ENCODE data around the gene NRXN3.

NRXN3 gene

DNA sequence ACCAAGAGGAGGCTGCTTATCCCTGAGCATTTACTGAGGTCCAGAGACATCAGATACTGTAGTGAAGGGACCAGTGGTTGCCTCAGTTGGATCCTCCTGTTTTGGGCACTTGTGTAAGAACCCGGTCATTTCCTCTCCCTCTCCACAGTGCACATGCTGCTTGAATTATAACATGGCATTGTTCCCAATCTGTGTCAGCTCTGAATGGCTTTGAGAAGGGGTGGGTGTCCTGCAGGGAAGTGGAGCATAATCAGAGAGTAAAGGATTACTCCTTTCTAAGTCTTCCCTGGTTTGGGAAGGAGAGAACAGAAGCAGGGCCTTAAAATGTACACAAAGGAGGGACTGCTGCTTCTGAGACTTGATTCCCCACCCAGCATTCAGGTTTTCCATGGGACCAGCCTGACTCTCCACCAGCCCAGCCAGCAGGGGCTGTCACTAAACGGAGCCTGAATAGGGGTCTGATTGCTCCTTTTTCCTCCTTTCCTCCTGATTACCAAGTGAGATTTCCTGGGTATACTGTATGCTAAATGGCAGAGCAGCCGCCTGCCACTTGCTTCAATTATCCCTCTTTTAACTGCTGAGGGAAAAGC, 78.4 kb downstream of the NRXN3 start:
- no peak for DNase-seq

DNA sequence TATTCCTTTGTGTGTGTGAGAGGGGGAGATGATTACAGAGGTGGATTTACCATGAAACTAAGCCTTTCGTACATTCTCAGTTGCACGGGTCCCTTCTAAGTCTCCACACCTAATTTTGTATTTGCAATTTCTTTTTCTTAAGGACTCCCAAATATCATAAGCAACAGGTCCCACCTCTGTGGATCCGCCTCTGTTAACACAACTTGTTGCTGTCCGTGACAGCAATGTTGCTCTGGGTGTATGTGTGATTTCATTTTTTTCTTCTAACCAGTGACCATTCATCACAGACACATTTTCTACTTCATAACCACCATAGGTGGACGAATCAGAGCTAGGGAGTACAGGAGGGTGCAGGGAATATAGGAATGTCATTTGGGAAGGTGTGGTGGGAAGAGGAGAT, 81.1 kb downstream of the NRXN3 start:
- no peak for DNase-seq

DNA sequence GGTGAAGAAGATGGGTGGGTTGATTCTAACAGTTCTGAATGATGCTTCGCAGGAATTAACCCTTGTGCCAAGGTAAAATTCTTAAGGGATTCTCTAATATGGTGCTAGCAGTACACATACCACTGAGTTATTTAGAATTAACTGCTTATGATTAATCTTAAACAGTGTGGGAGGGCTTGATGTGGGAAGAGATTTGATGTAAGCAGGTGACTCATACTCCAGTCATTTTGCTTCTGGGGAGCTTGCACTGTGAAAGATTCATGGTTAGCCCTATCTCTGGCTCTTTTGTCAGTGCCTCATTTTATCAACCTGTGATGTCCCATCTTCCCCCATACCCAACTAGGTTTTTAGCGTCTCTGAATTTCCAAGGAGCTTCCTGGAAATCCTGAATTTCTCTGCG, 83.8 kb downstream of the NRXN3 start:
- DNase-seq = peak; percentile 47 to 74 (median 55)

DNA sequence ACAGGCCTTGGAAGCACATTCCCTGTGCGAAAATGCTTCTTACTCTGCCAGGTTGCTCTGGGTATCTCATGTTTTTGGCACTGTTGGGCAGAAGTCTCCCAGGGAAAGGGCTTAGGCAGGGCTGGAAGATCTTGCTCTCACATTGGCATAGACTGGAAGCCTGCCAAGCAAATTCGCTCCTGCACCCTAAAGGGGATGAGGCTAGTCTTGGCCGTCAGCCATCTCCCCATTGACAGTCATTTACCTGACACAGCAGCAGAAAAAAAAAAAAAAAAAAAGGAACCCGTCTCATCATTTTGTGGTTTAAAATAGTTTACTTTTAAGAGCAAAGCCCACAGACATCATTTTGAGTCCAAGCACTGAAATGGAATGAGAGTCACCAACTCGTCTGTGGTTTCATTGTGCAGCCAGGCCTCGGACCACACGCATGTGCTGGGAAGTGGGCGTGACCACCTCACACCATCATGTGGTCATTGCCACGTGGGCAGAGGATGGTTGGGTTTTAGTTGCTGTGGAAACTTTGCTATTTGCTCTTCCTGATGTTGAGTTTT, 84.8 kb downstream of the NRXN3 start:
- peak in 2 of 3 donors; percentile 3 to 6 for DNase-seq

DNA sequence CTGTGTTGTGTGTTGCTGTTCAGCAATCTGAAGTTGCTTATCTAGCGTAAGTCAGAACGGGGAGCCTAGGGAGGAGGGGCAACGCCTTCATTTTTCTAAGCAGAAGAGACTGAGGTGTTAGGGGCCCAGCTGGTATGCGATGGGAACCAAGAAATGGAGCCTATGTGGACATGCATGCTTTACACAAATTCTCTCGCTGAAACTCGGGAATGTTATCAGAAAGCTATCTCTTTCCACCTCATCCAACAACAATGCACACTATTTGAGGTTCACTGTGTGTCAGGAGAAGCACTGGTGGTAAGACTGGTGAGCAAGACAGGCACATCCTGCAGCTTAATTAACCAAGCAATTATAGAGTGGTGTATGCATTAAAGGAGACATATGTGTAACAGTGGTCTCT, 89.7 kb downstream of the NRXN3 start:
- no peak for DNase-seq

DNA sequence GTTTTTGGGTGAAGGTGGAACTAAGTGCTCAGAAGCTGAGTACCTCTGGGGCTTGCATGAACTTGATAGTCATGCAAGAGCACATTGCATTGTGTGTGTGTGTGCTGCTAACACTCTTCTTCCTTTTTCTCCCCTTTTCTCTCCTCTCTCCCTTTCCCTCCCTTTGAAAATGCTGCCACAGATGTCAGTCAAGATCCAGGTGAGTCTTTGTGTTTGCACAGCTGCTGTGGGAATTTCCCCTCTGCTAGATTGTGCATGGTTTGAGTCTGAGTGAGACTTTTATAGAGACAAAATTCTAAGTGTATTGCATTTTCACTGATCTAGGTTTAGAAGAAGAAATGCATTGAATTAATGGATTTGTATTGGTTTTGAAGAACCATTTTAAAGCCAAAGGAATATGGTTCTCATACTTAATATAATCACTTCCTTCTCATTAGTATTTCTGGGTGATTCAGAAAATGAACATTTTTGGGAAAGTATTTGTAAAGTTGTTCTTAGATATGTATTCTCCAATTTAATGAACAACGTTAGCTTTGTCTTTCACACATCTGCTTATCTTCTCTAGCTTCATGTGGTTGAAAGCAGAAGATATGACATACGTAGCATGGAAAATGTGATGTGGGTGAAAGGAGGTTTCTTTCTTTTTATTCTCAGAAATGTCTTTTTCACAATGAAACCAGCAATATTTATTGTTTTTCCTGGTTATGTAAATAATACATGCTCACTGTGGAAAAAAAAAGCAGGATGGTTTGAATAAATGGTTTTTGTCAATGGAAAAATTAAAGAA, 108.5 kb downstream of the NRXN3 start:
- DNase-seq = no peak

DNA sequence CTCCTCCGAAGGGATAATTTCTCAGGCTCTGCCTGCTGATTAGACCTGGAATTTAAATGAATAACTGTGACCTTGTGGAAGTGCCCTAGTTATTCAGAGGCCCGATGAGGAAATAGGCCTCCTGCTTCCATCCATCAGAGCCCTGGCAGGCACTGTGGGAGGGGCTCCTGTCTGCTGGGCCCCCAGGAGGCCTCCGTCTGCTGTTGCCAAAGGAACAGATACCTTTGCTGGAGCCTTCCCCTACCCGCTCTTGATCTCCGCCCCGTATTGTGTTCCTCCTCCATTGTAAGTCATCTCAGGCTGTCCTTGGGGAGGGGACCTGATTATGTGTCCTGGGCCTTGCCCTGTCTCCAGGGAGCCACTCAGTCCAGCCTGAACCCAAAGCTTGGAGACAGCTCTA, 112.3 kb downstream of the NRXN3 start:
- no peak for DNase-seq

DNA sequence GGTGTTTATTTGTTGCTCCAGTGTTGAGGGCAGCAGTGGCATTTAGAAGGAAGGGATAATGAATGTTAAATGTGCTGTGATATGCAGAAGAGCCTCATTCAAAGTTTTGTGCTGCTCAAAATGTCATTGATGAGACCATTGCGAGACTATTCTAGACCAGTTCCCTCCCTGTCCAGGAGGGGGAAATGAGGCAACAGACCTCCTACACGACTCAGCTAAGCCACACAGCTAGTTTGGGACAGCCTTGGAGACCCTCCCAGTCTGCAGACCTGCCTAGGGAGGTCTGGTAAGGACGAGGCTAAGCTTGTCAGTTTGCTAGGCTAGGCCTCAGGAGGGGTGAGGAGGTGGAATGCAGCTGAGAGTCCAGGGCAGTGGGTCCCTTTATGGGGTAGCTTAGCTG, 116.0 kb downstream of the NRXN3 start:
- no peak for DNase-seq

DNA sequence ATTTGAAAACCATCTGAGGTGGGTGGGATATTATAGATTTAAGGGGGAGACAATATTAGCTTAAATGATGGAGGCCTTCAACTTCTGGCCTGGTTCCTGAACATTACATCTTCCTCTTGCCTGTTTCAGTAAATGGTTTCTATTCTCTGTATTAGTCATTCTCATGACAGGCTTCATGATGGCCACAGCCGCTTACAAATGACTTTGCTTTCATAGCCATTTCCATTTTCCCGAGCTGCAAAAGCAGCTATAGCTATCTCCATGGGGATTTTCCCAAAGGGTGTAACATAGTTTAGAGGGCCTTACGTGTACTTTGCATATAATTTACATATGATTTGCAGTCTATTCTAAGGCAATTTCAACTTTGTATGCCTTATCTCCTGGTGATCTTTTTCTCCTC, 121.8 kb downstream of the NRXN3 start:
- peak in 1 of 3 donors; percentile 43 for DNase-seq

DNA sequence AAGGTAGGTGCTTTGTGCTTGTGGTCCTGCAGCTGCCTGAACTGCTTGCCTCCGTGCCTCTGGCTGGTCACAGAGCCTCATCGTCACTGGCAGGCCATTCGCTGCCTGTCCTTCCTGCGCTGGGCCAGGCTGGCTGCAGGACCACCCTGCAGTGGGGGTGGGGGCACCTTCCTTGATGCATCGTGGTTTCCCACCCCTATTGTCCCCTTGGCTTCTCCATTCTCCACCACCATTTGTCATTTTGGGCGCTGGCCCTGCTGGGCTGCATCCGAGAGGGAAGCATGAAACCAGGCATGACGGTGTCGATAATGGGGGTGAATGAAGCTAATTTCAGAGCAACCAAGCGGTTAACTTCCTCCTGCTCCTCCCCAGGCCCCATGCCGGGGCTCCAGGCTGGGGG, 127.7 kb downstream of the NRXN3 start:
- DNase-seq = no peak

DNA sequence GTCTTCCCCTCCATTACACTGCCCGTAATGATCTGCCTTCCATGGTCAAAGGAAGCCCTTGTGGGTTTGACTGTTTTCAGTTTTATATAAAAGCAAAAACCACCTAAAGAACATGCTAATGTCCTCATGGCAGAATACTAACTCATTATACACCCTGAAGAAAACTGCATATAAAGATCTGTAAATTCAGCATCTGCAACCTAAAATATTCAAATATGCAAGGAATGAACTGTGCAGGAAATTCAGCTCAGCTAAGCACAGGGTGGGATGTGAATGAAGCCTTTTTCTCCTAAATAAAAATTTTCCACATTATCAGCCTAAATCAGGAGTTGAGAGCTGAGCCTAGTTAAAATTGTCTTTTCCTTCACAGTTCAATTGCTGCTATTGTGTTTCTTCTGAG, 128.1 kb downstream of the NRXN3 start:
- DNase-seq = no peak

DNA sequence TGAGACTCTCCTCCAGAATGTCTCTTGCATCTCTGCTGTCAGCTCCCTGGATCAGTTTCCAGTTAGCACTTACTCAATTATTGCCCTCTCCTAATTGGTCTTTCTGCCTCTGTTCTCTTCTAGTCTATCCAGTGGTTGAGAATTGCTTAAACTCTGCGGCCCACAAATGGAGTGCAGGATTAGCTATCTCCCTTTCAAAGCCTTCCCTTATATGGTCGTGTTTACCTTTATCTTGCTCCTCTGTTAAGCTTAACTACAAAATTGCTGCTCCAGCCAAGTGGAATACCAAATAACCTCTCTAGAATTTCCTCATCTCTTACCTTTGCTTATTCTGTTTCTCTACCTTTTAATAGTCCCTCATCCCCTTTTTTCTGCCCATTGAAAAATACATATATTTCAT, 132.7 kb downstream of the NRXN3 start:
- DNase-seq = no peak

DNA sequence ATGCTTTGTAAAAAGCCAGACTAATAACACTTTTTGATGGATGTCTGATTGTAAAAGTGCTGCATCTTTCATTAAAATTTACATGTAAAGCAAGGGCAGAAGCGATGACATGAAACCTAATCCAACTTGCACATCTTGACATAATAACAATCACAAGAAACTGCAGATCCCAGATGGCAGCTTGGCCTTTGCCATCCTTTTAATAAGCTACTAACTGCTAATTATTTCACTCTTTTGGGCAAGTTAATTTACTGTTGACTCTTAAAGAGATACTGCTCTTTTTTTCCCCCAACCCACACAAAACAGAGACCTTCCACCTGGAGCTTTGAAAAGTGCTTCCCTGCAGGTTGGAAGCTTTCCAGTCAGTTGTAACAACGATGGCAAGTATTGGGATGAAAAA, 137.5 kb downstream of the NRXN3 start:
- no peak for DNase-seq

DNA sequence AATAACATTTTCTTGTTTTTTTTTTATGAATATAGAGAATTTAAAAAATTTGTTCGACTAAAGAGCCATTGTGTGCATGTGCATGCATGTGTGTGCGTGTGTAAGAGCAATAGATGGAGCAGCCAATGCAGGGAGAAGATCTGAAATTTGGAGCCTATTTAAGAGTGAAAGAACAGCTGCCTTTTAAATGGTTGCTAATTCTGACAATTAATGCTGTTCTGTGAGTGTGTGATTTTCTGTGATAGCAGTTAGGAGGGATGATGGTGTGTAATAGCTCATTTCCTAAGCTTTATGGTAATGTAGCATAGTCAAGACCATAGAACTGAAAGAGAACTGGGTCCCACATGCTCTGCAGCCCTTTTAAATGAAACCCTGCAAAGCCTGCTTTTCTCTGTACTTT, 137.9 kb downstream of the NRXN3 start:
- DNase-seq = no peak

DNA sequence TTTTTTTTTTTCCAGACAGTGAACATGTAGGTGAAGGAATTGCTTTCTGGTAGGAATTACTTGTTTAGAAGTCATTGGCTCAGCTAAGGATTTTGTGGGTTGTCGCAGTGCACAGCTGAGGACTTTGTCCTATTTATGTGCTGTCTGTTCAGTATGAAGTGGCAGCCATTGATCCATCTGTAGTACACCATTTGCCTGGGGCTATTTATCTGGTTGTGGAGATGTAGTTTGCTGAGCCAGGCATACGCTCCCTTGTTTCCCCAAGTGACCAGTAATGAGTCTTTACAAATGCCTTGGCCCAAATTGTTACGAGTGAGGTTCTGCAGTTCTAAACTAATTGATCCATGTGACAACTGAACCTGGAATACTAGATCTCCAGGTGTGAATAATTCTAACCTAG, 140.1 kb downstream of the NRXN3 start:
- DNase-seq = no peak

DNA sequence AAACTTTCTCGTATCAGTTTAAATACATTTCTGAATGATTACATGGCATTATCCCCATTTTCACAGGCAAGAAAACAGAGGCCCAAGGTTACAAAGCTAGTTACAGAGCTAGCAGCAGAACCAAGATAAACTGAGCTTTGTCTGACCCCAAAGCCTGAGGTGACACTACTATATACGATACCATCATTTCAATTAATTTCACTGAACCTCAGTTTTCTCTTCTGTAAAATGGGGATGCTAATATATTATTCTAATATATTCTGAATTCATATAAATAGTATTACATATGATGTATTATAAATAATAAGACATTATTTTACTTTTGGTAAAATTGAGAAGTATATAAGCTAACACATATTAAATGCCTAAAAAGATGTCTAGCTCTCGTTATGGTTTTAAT, 143.3 kb downstream of the NRXN3 start:
- DNase-seq = no peak

DNA sequence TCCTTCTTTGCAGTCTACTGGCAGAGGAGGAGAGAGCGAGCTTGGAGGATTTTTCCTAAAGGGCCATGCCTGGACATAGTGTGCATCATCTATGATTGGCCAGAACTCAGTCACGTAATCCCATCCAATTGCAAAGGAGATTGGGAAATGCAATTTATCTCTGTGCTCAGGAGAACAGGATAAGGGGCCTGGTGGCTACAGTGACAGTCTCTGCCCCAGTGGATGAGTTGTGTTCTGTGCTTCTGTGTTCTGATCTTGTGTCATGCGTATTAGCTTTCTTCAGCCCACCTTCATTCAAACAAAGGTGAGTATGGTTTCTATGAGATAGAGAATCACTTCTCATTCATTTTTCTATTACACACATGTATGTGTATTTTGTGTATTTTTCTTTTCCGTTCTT, 144.3 kb downstream of the NRXN3 start:
- no peak for DNase-seq

DNA sequence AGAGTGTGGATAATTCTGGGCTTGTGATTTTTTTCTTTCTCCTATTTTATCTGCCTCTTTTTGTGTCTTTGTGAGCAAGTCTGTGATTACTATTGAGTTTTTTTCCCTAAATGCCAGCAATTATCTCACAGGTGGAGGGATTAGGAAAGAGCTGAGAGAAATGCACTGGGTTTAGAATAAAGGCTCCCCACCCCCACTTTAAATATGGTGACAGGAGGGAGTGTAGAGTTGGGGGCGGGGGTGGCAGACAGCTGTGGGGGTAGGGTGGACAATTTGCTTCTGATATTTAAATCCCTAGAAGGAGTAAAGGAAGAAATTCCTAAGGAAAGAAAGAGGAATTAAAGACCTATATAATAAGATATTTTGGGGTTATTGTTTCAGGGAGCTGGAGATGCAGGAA, 145.9 kb downstream of the NRXN3 start:
- no peak for DNase-seq

DNA sequence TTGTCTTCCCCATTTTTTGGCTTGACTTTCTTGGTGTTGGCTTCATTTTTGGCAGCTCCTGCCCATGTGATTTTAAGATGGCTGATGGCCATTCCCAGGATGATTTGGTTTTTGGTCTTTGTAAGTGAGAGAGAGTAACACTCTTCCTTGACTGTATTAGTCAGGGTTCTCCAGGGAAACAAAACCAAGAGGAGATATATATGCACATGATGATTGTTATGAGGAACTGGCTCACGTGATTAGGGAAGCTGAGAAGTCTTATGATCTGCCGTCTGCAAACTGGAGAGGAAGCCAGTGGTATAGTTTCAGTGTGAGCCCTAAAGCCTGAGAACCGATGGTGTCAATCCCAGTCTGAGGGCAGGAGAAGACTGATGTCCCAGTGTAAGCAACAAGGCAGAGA, 146.6 kb downstream of the NRXN3 start:
- peak; percentile 55 to 80 (median 79) for DNase-seq

DNA sequence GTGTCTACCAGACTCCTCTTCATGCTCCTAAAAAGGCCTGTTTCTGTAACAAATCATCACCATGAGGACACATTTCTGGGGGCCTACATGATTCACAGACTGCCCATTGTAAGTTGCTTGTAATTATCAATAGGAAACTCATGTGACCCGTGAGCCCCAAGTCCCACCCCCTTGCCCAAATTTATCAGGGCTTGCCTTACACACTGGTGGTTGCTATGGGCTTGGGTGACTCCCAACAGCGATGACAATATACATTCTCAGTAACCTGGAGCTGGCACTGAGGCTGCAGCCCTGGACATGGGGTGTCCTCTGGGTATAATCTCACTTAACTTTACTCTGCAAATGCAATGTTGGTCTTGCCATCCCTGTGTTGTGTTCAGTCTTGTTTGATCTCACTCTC, 149.2 kb downstream of the NRXN3 start:
- DNase-seq = no peak

DNA sequence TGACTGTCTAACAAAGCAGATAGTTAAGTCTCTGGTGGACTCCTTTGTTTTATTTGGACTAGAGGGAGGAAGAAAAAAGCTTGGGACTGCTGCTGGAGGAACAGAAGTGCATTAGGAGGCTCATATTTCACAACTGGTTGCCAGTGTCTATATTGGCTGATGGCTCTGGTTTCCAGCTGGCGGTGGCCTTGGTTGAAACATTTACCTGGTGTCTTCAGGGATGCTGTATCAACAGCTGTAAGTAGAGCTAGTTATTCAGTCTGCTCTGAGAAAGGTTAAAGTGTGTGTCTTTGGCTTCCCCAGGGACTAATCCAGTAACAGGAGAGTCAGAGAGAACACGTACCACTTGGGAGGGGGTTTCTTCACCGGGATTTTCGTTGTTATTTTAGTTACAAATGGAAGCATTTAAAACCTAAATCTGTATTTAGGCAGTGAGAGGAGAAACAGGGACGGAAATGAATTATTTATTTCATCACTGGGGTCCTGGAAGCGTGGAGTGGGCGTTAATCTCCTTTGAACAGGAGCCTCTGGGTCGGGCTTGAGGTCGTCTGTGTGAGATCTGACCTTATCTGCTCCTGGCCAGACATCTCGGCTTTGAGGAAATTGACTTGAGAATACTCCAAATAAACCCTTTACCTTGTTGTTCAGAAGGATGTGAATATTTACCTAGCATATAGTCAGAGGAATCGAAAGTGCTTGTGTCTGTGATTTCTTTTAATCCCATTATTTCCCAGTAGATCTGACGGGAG, 149.9 kb downstream of the NRXN3 start:
- DNase-seq = no peak

DNA sequence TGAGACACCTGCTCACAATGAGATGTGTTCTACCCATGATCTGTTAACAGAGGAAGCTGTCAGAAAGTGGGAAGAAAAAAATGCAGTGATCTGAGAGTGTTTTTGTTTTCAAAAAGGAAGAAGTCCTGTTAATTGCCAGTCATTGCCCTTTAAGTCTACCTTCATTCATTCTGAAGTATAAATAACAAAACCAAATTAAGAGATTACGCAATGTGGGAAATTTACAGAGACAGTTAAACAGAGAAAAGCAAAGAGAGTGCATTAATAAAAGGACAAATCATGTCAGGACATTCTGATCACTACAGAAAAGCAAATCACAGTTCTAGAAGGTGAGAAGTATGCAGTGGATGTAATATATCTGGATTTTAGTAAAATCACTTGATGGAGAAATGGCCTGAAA, 154.2 kb downstream of the NRXN3 start:
- no peak for DNase-seq

DNA sequence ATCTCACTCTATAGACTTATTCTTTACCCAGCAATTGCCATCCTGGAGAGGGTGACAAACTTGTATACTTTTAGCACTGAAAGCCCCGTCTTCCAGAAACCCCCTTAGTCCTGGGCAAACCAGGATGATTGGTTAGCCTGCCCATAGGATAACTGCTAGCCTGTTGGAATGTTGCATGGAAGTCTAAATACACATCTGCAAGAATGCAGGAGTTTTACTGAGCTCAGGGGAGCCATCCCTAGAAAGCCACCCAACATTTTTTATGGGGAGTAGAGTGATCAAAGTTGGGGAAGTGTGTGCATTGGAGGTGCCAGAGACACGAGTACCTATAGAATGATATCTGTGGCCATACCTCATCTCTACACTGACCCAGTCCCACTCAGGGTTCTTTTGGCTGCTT, 155.7 kb downstream of the NRXN3 start:
- DNase-seq = no peak

All from suppressor macrophage treated with lipopolysaccharide for 1 hour (primary cell).